OCI-LY7 (cell line): Measurements from ENCODE around the gene STXBP6.

ENCODE experiments used
- CTCF ChIP-seq: fragments of 200-600 bp; sonication (generic); conservative IDR thresholded peaks from 2 replicates; pipeline ENCODE4 v1.5.1; 2014; ENCODE audit warnings: mild to moderate bottlenecking, antibody characterized with exemption, low read length, moderate library complexity, mixed read lengths
- EZH2phosphoT487 ChIP-seq: fragments of 200-600 bp; sonication (generic); IDR thresholded peaks from 2 replicates; pipeline ENCODE4 v1.6.1; 2018; ENCODE audit warnings: low read depth, borderline replicate concordance, mild to moderate bottlenecking, mixed run types, antibody characterized with exemption, low read length, moderate library complexity, mixed read lengths

GRCh38 chr14:25049093-25049567 is 817 bp downstream of the STXBP6 start:
- TF ChIP-seq CTCF (no peak), EZH2phosphoT487 (no peak)
